Brain pericyte (primary cell): ENCODE data around the gene MAP2.

Experiments used
- DNase-seq: peaks from one replicate; pipeline ENCODE4 v3.0.0-alpha.2; 2012; ENCODE audit warnings: low read depth, low spot score

The MAP2 gene

DNA sequence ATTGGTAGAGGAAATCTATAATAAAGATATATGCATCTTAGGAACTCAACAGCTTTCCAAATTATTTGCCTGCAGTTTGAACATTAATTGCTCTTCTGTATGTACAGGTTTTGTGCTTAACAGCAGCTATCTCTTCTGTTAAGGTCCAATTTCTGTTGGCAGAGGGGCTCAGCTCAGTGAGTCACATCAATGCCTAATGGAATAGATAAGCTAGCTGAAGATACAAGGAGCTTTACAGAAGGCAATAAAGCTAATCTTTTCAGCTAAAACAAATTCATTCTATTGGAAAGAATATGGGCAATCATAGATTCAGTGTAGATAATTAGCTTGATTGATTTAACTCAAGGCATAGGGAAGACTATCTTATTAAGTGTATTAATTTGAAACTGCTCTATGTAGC, 289.4 kb downstream of the MAP2 start:
- DNase-seq = no peak

DNA sequence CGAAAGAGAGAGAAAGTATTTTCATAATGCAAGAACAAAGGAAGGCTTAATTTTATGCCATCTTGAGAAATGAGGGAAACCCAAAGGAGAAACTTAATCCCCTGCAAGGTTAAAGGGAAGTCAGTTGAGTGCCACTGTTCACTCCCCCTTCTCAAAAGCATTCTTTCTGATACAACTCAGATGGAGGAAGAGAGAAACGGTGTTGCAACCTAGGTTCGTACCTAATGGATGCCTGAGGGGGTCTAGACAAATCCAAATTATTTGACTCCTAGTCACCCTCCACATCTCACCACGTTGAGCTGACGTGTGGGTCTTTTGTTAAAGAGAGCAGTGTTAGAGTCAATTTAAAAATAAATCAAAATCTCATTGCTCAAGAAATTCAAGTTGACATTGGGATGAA, 295.2 kb downstream of the MAP2 start:
- no peak for DNase-seq

DNA sequence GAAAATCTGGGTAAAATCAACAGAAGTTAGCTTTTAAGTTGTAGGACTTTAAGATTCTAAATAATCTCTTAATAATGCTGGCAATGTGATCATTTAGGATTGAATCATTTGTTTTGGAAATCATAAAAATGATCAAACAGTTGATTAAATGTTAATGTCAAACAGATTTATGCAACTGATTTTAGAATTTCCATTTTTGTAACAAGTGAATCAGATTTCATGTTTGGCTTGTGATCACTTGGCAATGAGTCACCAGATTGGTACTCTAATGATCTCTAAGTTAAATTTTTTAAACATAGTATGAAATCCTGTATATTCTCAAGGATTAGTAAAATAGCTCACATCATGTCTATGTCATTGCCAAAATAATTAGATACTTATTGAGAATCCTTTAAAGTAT, 297.6 kb downstream of the MAP2 start:
- DNase-seq = no peak

DNA sequence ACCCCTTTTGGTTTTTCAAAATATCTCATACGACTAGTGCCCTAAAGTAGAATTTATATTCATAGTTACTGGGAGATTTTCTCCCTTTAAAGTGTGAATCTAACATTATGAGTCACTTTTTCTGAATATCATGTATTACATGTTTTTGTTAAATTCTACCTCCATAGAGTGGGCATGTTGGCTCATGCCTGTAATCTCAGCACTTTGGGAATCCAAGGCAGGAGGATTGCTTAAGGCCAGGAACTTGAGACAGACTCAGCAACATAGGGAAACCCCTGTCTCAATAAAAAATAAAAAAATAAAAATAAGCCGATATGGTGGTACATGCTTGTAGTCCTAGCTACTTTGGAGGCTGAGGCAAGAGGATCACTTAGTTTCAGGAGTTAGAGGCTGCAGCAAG, 302.5 kb downstream of the MAP2 start:
- DNase-seq = no peak

DNA sequence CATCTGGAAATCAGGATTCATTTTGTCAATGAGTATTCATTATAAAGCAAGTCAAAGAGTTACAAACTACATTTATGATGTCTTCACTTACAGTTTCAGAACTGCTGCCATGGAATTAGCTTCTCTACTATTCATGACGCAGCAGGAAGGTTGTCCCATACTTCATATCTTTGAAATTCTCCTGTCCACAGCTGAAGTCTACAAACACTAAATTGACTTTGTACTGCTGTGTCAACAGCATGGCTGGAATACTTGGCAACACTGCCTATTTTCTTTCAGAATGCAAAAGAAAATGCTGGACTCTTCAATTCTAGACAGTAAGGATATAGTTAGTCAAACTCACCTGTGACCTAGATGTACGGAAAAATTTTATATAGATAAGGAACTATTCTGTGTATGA, 303.2 kb downstream of the MAP2 start:
- no peak for DNase-seq

DNA sequence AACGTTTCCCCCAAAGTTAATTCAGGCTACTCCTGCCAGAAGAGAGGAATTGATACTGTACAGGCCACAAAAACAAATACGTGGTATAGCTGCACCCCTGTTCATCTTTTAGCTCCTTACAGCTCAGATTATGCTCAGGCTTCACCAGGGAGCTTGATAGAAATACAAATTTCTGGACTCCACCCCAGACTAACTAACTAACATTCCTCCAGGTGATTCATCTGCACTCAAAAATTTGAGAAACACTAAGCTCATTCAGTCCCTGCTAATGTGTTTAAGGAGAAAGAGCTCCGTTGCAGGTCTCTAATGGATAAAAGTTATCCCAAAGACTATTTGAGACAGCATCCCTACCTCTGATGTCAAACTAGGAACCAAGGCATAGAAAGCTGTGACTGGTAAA, 311.0 kb downstream of the MAP2 start:
- DNase-seq = no peak

DNA sequence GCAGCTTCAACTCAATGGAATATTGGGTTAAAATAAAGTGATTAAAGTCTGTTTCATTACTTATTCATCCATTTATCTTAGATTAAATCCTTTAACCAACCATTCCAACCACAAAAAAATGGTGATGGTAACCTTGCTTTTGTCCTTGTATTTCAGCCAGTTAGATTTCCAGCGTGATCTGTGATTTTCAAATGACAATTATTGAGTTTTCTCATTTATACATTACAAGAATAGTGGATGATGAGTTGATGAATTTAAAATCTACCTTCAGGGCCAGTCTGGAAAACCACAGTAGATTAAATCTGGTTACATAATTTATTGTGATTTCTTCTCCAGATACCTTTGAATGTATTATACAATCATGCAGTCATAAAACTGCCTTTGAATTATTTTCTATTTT, 318.1 kb downstream of the MAP2 start:
- no peak for DNase-seq

DNA sequence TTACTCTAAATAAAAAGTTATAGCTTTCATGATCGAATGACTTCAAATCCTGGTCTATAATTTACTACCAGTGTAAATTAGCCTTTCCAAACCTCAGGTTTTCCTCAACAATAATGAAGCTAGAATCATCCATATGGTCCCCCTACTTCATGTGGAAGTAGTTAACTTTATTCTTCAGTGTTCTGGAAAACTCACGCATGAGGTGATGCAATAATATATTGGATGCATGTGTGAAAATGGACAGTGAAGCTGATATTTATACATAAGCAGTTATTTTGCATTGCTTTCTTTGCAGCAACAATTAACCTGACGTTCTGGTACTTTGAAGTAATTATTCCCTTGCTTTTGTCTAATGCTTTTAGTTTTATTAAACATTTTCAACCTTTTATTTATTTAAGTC, 329.2 kb downstream of the MAP2 start:
- no peak for DNase-seq

DNA sequence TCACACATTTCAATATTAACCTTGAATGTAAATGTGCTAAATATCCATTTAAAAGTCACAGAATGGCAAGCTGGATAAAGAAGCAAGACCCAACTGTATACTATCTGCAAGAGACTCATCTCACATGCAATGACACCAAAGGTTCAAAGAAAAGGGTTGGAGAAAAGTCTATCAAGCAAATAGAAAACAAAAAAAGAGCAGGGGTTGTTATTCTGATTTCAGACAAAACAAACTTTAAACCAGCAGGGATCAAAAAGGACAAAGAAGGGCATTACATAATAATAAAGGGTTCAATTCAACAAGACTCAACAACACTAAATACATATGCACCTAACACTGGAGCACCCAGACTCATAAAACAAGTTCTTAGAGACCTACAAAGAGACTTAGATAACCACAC, 333.3 kb downstream of the MAP2 start:
- no peak for DNase-seq

DNA sequence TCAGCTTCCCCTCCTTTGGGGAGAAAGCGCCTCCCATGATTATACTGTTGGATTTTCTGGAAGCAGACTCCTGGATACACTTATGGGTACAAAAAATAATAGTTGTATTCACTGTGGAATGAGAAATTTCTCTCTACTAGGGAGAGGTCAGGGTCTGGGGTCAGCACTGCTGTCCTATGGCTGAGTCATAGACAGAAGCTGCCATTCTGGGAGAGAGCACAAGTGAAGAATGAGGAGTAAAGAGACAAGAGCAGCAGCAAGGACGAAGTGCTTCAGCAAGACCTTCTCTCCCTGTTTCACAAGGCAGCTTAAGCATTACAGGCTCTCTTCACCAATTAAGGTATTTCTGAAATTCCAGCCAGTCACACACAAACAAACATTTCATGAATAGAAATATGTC, 337.7 kb downstream of the MAP2 start:
- no peak for DNase-seq

DNA sequence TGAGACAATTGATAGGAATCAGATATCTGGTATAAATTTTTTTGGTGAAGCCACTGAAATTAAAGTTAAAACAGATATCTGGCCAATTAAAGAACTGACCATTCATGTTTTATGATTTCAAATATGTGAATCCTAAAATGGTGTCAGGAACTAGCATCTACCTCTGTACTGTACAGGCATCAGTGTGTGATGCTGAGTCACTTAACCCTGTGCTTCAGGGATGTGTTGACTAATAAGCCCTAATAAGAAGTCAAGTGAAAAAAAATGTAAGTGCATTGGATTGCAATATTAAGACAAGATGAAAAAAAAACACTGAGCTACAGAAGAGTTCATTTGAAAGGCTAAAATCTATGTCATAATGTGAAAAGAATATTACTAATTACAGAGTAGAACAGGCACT, 338.7 kb downstream of the MAP2 start:
- DNase-seq = no peak

DNA sequence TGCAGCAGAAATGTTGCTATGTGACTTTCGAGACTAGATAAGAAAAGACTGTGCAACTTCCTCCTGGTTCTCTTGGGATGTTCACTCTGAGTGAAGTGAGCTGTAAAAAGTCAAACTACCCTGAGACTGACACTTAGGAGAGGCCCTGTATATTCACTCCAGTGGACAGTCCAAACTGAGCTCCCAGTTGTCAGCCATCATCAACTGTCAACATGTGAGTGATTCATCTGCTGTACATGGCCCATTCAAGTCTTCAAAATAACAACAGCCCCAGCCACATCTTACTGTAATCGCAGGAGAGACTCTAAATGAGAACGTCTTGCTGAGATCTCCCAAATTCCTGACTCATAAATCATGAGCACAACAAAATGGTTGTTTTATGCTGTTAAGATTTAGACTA, 339.3 kb downstream of the MAP2 start:
- no peak for DNase-seq

DNA sequence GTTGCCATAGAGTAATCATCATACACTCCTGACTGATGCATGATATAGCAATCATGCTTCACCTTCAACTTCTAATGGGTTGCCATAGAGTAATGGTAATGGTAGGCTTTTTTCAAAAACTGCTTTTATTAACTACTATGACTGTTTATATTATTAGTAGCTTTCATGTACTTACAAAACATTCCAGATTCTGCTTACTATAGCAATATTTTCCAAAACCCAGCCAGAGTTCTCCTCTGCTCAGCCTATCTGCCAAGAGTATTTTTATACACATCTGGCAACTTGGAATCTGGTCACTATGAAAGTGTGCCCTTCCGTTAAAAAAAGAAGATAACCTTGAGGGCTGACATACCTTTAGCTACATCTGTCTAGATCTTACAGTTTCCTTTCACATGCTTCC, 342.8 kb downstream of the MAP2 start:
- DNase-seq = no peak

DNA sequence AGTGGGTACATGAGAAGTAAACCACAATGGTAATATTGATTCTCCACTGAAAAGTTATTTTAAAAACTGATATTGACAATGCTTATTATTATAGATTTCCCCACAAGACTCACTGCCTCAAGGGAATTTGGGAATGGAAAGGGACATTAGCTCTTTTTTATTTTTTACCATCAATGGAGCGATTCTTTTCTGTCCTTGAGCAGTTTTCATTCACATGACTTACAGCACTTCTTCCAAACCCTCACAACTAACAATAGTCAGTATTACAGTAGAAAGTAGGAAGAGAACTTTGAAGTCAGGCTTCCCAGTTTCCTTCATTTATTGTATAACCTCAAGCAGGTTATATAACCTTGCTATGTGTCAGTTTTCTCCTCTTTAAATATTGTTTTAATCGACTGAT, 343.5 kb downstream of the MAP2 start:
- DNase-seq = no peak

DNA sequence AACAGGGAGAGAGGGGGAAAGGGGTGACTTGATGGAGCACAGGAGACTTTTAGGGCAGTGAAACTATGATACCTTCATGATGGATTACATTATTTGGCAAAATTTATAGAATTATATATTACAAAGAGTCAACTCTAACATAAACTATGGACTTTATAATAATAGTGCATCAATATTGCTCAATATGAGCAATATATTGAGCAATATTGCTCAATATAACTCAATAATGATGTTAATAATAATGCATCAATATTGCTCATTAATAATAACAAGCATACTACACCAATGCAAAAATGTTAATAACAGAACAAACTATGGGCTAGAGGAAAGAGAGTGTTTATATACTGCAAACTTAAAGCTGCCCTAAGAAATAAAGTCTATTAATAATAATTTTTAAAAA, 344.7 kb downstream of the MAP2 start:
- no peak for DNase-seq

DNA sequence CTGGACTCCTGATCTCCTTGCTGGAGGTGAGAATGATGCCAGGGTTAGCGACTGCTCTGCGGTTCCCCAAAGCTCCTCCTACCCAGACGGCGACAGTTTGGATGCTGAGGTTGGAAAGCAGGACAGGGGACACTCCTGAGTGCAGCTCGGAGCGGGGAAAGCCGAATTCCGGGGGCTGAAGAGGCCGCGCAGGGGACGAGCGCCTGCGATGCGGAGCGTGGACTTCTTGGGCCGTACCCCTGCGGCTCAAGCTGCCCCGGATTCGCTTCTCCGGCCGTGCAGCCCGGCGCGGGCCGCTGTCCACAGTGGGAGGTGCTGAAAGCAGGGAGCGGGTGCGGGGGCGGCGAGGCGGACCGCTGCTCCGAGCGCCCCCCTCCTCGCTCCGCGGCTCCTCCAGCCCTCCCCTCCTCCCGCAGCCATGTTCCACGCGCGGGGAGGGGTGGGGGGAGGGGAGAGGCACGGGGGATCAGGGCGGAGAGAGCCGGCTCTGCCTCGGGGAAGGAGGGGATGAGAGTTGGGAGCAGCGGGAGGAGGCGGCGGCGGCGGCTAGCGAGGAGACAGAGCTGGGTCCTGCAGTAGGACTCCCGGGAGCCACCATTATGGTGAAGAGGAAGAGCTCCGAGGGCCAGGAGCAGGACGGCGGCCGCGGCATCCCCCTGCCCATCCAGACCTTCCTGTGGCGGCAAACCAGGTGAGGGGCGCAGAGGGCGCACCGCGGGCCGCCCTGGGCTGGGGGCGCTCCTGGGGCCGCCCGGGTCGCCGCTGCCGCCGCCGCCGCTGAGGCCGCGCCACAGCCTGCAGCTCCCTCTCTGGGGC, 347.8 kb downstream of the MAP2 start, which contains the start of gene UNC80:
TSS of gene UNC80 (plus strand) at position 359 of the 816 bp plus-strand sequence. CDS start at position 600, 241 bp downstream.
- DNase-seq = peak; percentile 31

DNA sequence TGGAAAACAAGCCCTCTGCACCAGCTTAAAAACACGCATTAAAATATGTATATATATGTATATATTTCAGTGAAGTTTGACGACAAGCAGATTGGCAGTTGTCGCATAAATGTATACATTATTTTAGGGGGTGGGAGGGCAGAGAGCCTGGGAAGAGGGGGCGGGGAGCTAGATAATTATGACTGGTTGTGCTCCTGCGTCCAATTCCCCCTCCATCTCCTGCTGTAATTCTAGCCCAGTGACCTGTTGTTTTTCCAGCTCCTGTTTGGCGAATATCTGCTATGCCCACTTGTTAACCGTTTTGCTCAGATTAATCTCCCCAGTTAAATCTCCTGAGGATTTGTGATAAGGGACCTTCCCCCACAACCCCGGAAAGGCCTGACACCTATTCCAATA, 348.4 kb downstream of the MAP2 start:
- DNase-seq = no peak

DNA sequence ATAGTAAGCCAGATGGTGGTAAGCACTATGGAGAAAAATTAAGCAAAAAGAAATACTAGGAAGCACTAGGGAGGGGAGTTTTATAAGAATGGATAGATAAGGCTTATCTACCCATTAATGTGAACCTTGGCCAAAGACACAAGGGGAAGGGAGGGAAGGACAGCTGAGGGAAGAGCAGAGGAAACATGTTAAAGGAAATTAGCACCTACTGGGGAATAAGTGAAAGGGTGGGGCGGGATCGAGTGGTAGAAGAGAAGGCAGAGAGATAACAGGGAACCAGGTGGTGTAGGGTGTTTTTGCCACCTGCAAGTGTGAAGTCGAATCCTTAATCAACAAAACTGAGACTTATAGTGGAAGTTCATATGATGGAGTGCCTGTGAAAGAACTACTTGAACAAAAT, 349.5 kb downstream of the MAP2 start:
- DNase-seq = no peak
